ENCODE data around the gene PGGT1B.

Gene PGGT1B

GRCh38 chr5:115181757-115182156 is 80.9 kb downstream of the PGGT1B start:
- DNase-seq (ENCODE audit: low read depth in 1 of 2, low spot score in 1 of 2): no peak

- no peak for DNase-seq (ENCODE audit: low read depth in 1 of 2, low spot score in 1 of 2)
Observed at GRCh38 chr5:115180165-115180709, 82.4 kb downstream of the PGGT1B start.

- no peak for DNase-seq (ENCODE audit: low read depth in 1 of 2, low spot score in 1 of 2)
Observed at GRCh38 chr5:115179394-115180164, 83.1 kb downstream of the PGGT1B start.

- no peak for DNase-seq (ENCODE audit: low read depth in 1 of 2, low spot score in 1 of 2)
Observed at GRCh38 chr5:115179030-115179393, 83.7 kb downstream of the PGGT1B start.

- no peak for DNase-seq (ENCODE audit: low read depth in 1 of 2, low spot score in 1 of 2)
Observed at GRCh38 chr5:115170929-115171510, 91.7 kb downstream of the PGGT1B start.

GRCh38 chr5:115170134-115170928 is 92.3 kb downstream of the PGGT1B start:
- DNase-seq (ENCODE audit: low read depth in 1 of 2, low spot score in 1 of 2): no peak

- DNase-seq (ENCODE audit: low read depth in 1 of 2, low spot score in 1 of 2): peak; percentile 78 to 85
Observed at GRCh38 chr5:115169487-115170133, 93.1 kb downstream of the PGGT1B start, which contains the start of gene TRIM36. TRIM36 (minus strand) TSS chr5:115169908; CDS start chr5:115169634, 274 bp downstream.

GRCh38 chr5:115168829-115169486 is 93.7 kb downstream of the PGGT1B start:
- DNase-seq (ENCODE audit: low read depth in 1 of 2, low spot score in 1 of 2): no peak

- DNase-seq (ENCODE audit: low read depth in 1 of 2, low spot score in 1 of 2): no peak
Observed at GRCh38 chr5:115166744-115167393, 95.8 kb downstream of the PGGT1B start.

- no peak for DNase-seq (ENCODE audit: low read depth in 1 of 2, low spot score in 1 of 2)
Observed at GRCh38 chr5:115165790-115166189, 96.9 kb downstream of the PGGT1B start.

GRCh38 chr5:115160975-115161475 is 101.7 kb downstream of the PGGT1B start:
- DNase-seq (ENCODE audit: low read depth in 1 of 2, low spot score in 1 of 2): no peak

Measured in activated CD4-positive, alpha-beta T cell treated with anti-CD3 and anti-CD28 coated beads, Interleukin-2, amount 50 U/mL, for 24 hours (primary cell).